Spleen (tissue), 11 donors: ENCODE measurements around the gene ADRA1B. TPM values are rescaled to one million over a fixed set of nuclear protein-coding genes. Genes with fewer than 3 reads are reported as not detected.
A peak's percentile ranks its signal among the peaks of the same experiment; 100 is the strongest.

ENCODE experiments used
- DNase-seq: peaks from one replicate; pipeline ENCODE4 v3.0.0-alpha.2; 2020
- H3K27ac ChIP-seq, 8 donors: fragments of 200-600 bp; sonication (generic) in 7 of 8; 1 replicate in 4 of 8; 2 replicates in 4 of 8; pipeline versions ENCODE4 v1.5.0 to v1.8.0; 2016 to 2021; ENCODE audit warnings: inconsistent platforms in 4 of 8, mild to moderate bottlenecking in 4 of 8, moderate library complexity in 1 of 8
- H3K27me3 ChIP-seq, 7 donors: fragments of 200-600 bp; sonication (generic) in 6 of 7; replicated peaks in 1 of 7; 1 replicate in 4 of 7; 2 replicates in 3 of 7; pipeline versions ENCODE4 v1.5.0 to v1.8.0; 2016 to 2021; ENCODE audit warnings: inconsistent platforms in 3 of 7, mild to moderate bottlenecking in 1 of 7
- H3K36me3 ChIP-seq, 6 donors: fragments of 200-600 bp; sonication (generic) in 5 of 6; 1 replicate in 4 of 6; 2 replicates in 2 of 6; pipeline versions ENCODE4 v1.5.0 to v1.8.0; 2016 to 2021; ENCODE audit warnings: inconsistent platforms in 2 of 6
- H3K4me1 ChIP-seq, 6 donors: fragments of 200-600 bp; sonication (generic) in 5 of 6; 1 replicate in 3 of 6; 2 replicates in 3 of 6; pipeline versions ENCODE4 v1.5.0 to v1.8.0; 2016 to 2021; ENCODE audit warnings: inconsistent platforms in 3 of 6
- H3K4me3 ChIP-seq, 8 donors: fragments of 200-600 bp; sonication (generic) in 7 of 8; 1 replicate in 4 of 8; 2 replicates in 4 of 8; pipeline versions ENCODE4 v1.5.0 to v1.8.0; 2016 to 2021; ENCODE audit warnings: inconsistent platforms in 4 of 8, mild to moderate bottlenecking in 4 of 8, moderate library complexity in 2 of 8
- H3K9me3 ChIP-seq, 8 donors: fragments of 200-600 bp; sonication (generic) in 7 of 8; 1 replicate in 4 of 8; 2 replicates in 4 of 8; pipeline versions ENCODE4 v1.5.0 to v1.8.0; 2016 to 2021; ENCODE audit warnings: inconsistent platforms in 4 of 8
- CTCF ChIP-seq, 11 experiments: fragments of 200-600 bp in 7 of 11; fragments of 450-650 bp in 4 of 11; sonication (generic) in 4 of 11; IDR thresholded peaks in 8 of 11; conservative IDR thresholded peaks in 3 of 11; 1 replicate in 7 of 11; 2 replicates in 4 of 11; pipeline versions ENCODE4 v1.4.0 to v1.8.0; 2016 to 2021; ENCODE audit warnings: antibody characterized with exemption in 11 of 11, inconsistent platforms in 4 of 11, mild to moderate bottlenecking in 1 of 11
- POLR2A ChIP-seq, 3 donors: fragments of 450-650 bp; IDR thresholded peaks; one replicate each; pipeline ENCODE4 v1.5.1; 2017; ENCODE audit warnings: antibody characterized with exemption in 3 of 3, mild to moderate bottlenecking in 1 of 3
- POLR2AphosphoS5 ChIP-seq, 3 donors: sonication (generic); formaldehyde crosslinking; IDR thresholded peaks; one replicate each; pipeline ENCODE4 v1.5.1; 2017; ENCODE audit warnings: antibody characterized with exemption in 3 of 3
- WGBS, 5 donors: extraction: QIAGEN DNeasy Blood & Tissue Kit in 3 of 5; methylation state at CpG; one replicate each; pipeline versions ENCODE4 v1.1.5 to v1.1.7; 2013 to 2018; 5-methylcytosine and 5-hydroxymethylcytosine counted together
- intact Hi-C: fragments of 100-400 bp; cut with DNase I; formaldehyde crosslinking; loops from one replicate; pipeline ENCODE4 v1.15.0; 2023; ENCODE audit warnings: low total_unique reads
- polyA plus RNA-seq, 3 donors: library from polyadenylated mRNA; stranded (reverse); fragments of 200-250 nt; gene quantifications; one replicate each; pipeline ENCODE4 v1.2.1, GENCODE V29; 2013
- total RNA-seq, 7 donors: library from RNA; depleted of rRNA in 3 of 7; stranded (reverse); fragments of >200 nt in 3 of 7; fragmentation: NEBNext Ultra II Directional in 4 of 7; extraction: Animal tissue kit (Norgen Biotek cat#: 25700) in 4 of 7; gene quantifications; one replicate each; pipeline versions ENCODE4 v1.1.0 to v1.2.1, GENCODE V29; 2016 to 2021
- donor health status: healthy with polysubstance abuse.
- donor health status: DM: no; HTN: no; CAD: no; lungs with moderate emphysema.
- donor health status: DM: no; HTN: no; CAD: no.
- donor health status: Bipolar disorder and iron deficiency.
- donor health status: healthy.
- donor health status: DM: no; HTN: no; CAD: no.
- donor health status: DM: yes; HTN: yes; CAD: no.

The ADRA1B gene
- total and polyA plus RNA-seq, 10 donors: 0.65 to 39.6 (median 11.7) TPM

- TF ChIP-seq POLR2A (IDR thresholded peaks at IDR 0.05) (no peak), CTCF (IDR thresholded peaks at IDR 0.05 in 8 of 11, conservative IDR thresholded peaks at IDR 0.05 in 3 of 11) (no peak), POLR2AphosphoS5 (IDR thresholded peaks at IDR 0.05) (no peak)
- no peak overlapping the region for H3K4me3 ChIP-seq
- H3K27ac ChIP-seq: peak overlapping the region in 5 of 8 donors; percentile 13 to 57 (median 54)
- intact Hi-C loops: loop anchor here (10.0 kb wide), 1 partner anchor 469 kb away; no protein-coding TSS in a partner anchor
- H3K9me3 ChIP-seq: no peaks in the 10 kb centered on the region
- no peak for DNase-seq
- peaks cover 0 to 50% (median 21%) of the 10 kb centered on the region in 7 donors for H3K27me3 ChIP-seq
- H3K36me3 ChIP-seq: no peaks in the 10 kb centered on the region
- H3K4me1 ChIP-seq: peaks cover 0 to 42% (median 13%) of the 10 kb centered on the region in 6 donors
These were observed 2.8 kb upstream of the ADRA1B start for GRCh38 chr5:159913501-159913900.

GRCh38 chr5:159916841-159917761 is 819 bp downstream of the ADRA1B start:
- Histone ChIP-seq H3K4me1 (peaks cover 0 to 31% (median 13%) of the 10 kb centered on the region in 6 donors), H3K36me3 (no peaks in the 10 kb centered on the region), H3K9me3 (no peaks in the 10 kb centered on the region), H3K27me3 (peaks cover 0 to 63% (median 21%) of the 10 kb centered on the region in 7 donors), H3K27ac (peak overlapping the region in 7 of 8 donors; percentile 49 to 83 (median 79)), H3K4me3 (peak overlapping the region; percentile 8 to 68 (median 30))
- peak in 2 of 3 donors; percentile 4 for TF ChIP-seq POLR2AphosphoS5 (IDR thresholded peaks at IDR 0.05)
- no peak for TF ChIP-seq POLR2A (IDR thresholded peaks at IDR 0.05)
- peak in 1 of 11 experiments; percentile 14 for TF ChIP-seq CTCF (IDR thresholded peaks at IDR 0.05 in 8 of 11, conservative IDR thresholded peaks at IDR 0.05 in 3 of 11)
- 80 to 90% (median 88%) methylated on average over 30 to 36 of the region's 36 CpGs for WGBS, 5 donors
- intact Hi-C loops: loop anchor here (10.0 kb wide), 1 partner anchor 472 kb away; no protein-coding TSS in a partner anchor
- DNase-seq: no peak

GRCh38 chr5:159917994-159918393 is 1.7 kb downstream of the ADRA1B start:
- WGBS, 5 donors: 74 to 89% (median 83%) methylated on average over 10 of the region's 10 CpGs
- TF ChIP-seq POLR2AphosphoS5 (IDR thresholded peaks at IDR 0.05): no peak
- TF ChIP-seq POLR2A (IDR thresholded peaks at IDR 0.05): no peak
- TF ChIP-seq CTCF (IDR thresholded peaks at IDR 0.05 in 8 of 11, conservative IDR thresholded peaks at IDR 0.05 in 3 of 11): no peak
- Histone ChIP-seq H3K4me1 (peaks cover 0 to 23% (median 13%) of the 10 kb centered on the region in 6 donors), H3K4me3 (peak overlapping the region; percentile 6 to 68 (median 30)), H3K27ac (peak overlapping the region in 5 of 8 donors; percentile 77 to 83 (median 82)), H3K27me3 (peaks cover 0 to 63% (median 21%) of the 10 kb centered on the region in 7 donors), H3K36me3 (no peaks in the 10 kb centered on the region), H3K9me3 (no peaks in the 10 kb centered on the region)
- intact Hi-C loops: loop anchor here (10.0 kb wide), 1 partner anchor 473 kb away; no protein-coding TSS in a partner anchor
- no peak for DNase-seq

GRCh38 chr5:159921721-159922120 is 5.4 kb downstream of the ADRA1B start:
- intact Hi-C loops: no loop called here

More at GRCh38 chr5:159921721-159922120, 5.4 kb downstream of the ADRA1B start:
- H3K27me3 ChIP-seq: peaks cover 0 to 56% (median 9%) of the 10 kb centered on the region in 7 donors
- TF ChIP-seq POLR2AphosphoS5 (IDR thresholded peaks at IDR 0.05): no peak
- no peak for TF ChIP-seq CTCF (IDR thresholded peaks at IDR 0.05 in 8 of 11, conservative IDR thresholded peaks at IDR 0.05 in 3 of 11)
- TF ChIP-seq POLR2A (IDR thresholded peaks at IDR 0.05): no peak
- H3K9me3 ChIP-seq: no peaks in the 10 kb centered on the region
- H3K4me3 ChIP-seq: peak overlapping the region in 4 of 8 donors; percentile 27 to 68 (median 38)
- DNase-seq: no peak
- peaks cover 0 to 3% (median 2%) of the 10 kb centered on the region in 6 donors for H3K4me1 ChIP-seq
- H3K36me3 ChIP-seq: peaks cover 0 to 6% (median 0%) of the 10 kb centered on the region in 6 donors
- WGBS, 5 donors: 52 to 65% (median 52%) methylated on average over 3 of the region's 3 CpGs
- H3K27ac ChIP-seq: peak overlapping the region in 3 of 8 donors; percentile 77 to 83 (median 82)
